ENCODE results near the gene SLC25A34.

The SLC25A34 gene

DNA sequence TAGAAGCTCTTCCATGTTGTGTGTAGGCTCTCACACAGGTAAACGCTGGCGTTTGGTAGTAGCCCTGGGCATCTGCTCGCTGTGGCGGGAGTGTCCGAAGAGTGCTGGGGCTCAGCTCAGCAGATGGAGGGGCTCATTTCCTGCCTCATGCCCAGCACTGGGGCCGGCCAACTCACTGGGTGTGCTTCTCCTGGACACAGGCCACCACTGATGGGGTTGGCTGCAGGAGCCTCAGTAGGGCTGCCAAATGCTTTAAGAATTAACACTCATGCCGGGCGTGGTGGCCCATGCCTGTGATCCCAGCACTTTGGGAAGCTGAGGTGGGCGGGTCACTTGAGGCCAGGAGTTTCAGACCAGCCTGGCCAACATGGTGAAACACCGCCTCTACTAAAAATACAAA, 50.5 kb downstream of the SLC25A34 start:
- no peak for DNase-seq

DNA sequence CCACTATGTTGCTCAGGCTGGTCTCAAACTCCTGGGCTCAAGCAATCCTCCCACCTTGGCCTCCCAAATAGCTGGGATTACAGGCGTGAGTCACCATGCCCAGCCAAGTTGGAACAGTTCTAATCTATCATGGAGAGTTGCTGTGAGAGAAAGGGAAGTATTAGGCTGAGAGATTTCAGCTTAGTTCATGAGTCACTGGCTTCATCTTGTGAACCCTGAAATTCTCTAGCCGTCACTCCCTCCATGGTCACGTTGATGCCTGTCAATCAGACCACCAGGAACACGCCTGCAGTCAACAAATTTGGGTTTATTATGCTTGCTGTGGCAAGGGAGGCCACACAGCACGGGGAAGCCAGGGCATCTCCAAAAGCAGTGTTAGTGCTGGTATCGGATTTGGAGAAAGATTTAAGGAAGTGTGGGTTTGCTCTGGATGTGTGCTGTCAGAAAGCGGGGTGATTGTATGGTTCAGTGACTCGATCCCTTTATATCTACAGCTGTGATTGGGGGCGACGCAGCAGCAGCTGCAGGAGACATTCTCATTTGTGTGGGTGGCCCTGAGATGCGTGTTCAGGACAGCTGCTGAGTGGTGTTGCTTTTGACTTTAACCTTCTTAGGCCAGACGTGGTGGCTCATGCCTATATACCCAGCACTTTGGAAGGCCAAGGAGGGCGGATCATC, 52.7 kb downstream of the SLC25A34 start:
- DNase-seq = peak in 1 of 2 experiments; percentile 22
